Neuronal stem cell (in vitro differentiated cells): Measurements from ENCODE around the gene C6orf141.

Experiments
- DNase-seq: peaks from one replicate; pipeline ENCODE4 v3.0.0-alpha.2; 2013; ENCODE audit warnings: low spot score
- H2AFZ ChIP-seq: one replicate; pipeline ENCODE4 v1.6.1; 2013; ENCODE audit warnings: mild to moderate bottlenecking, low read length, inconsistent platforms
- H2AK5ac ChIP-seq: 2 replicates; pipeline ENCODE4 v1.6.1; 2013; ENCODE audit warnings: low read depth, mild to moderate bottlenecking, inconsistent platforms, low read length, moderate library complexity, mixed read lengths
- H2BK120ac ChIP-seq: 2 replicates; pipeline ENCODE4 v1.6.1; 2013; ENCODE audit warnings: low read depth, mild to moderate bottlenecking, inconsistent platforms, low read length, moderate library complexity, mixed read lengths
- H2BK12ac ChIP-seq: one replicate; pipeline ENCODE4 v1.6.1; 2013; ENCODE audit warnings: low read length, inconsistent platforms
- H2BK15ac ChIP-seq: 2 replicates; pipeline ENCODE4 v1.6.1; 2013; ENCODE audit warnings: mild to moderate bottlenecking, low read length, inconsistent platforms, mixed read lengths
- H2BK5ac ChIP-seq: one replicate; pipeline ENCODE4 v1.6.1; 2013; ENCODE audit warnings: inconsistent platforms, mild to moderate bottlenecking, low read length, moderate library complexity
- H3K14ac ChIP-seq: one replicate; pipeline ENCODE4 v1.6.1; 2013; ENCODE audit warnings: low read length, inconsistent platforms
- H3K18ac ChIP-seq: 2 replicates; pipeline ENCODE4 v1.6.1; 2013; ENCODE audit warnings: low read length, inconsistent platforms
- H3K23ac ChIP-seq: 2 replicates; pipeline ENCODE4 v1.6.1; 2013; ENCODE audit warnings: low read depth, mild to moderate bottlenecking, mixed read lengths, low read length, inconsistent platforms; ENCODE audit not compliant: poor library complexity
- H3K27ac ChIP-seq: replicated peaks from 3 replicates; pipeline ENCODE4 v1.5.1; 2013; ENCODE audit warnings: low read length, inconsistent platforms
- H3K27me3 ChIP-seq, 3 experiments: 2 replicates each; pipeline ENCODE4 v1.6.1; 2013; ENCODE audit warnings: low read length in 3 of 3, mild to moderate bottlenecking in 2 of 3, inconsistent platforms in 1 of 3, low read depth in 1 of 3, mixed read lengths in 1 of 3, moderate library complexity in 1 of 3; ENCODE audit not compliant: control insufficient read depth in 3 of 3, insufficient read depth in 3 of 3
- H3K36me3 ChIP-seq, 2 donors: replicated peaks in 1 of 2; 2 replicates each; pipeline ENCODE4 v1.6.1; 2013; ENCODE audit warnings: low read length in 2 of 2; ENCODE audit not compliant: control insufficient read depth in 2 of 2, insufficient read depth in 2 of 2
- H3K4ac ChIP-seq: 2 replicates; pipeline ENCODE4 v1.6.1; 2013; ENCODE audit warnings: inconsistent platforms, mild to moderate bottlenecking, low read length, moderate library complexity
- H3K4me1 ChIP-seq, 2 donors: 1 replicate in 1 of 2; 2 replicates in 1 of 2; pipeline ENCODE4 v1.6.1; 2013; ENCODE audit warnings: low read length in 2 of 2, low read depth in 1 of 2; ENCODE audit not compliant: control insufficient read depth in 2 of 2, insufficient read depth in 1 of 2
- H3K4me2 ChIP-seq: one replicate; pipeline ENCODE4 v1.6.1; 2013; ENCODE audit warnings: mild to moderate bottlenecking, low read length, inconsistent platforms; ENCODE audit not compliant: insufficient read depth, poor library complexity, severe bottlenecking
- H3K4me3 ChIP-seq, 2 donors: 2 replicates each; pipeline ENCODE4 v1.5.1; 2013; ENCODE audit warnings: low read length in 2 of 2, mild to moderate bottlenecking in 2 of 2, inconsistent platforms in 1 of 2, moderate library complexity in 1 of 2
- H3K79me1 ChIP-seq: one replicate; pipeline ENCODE4 v1.6.1; 2013; ENCODE audit warnings: low read depth, mild to moderate bottlenecking, inconsistent platforms, low read length, moderate library complexity
- H3K9ac ChIP-seq: one replicate; pipeline ENCODE4 v1.6.1; 2013; ENCODE audit warnings: mild to moderate bottlenecking, low read depth, low read length, inconsistent platforms; ENCODE audit not compliant: poor library complexity
- H3K9me3 ChIP-seq, 2 donors: replicated peaks in 1 of 2; 2 replicates each; pipeline versions ENCODE3 to v1.6.1; 2013; ENCODE audit warnings: low read length in 2 of 2, mild to moderate bottlenecking in 2 of 2, inconsistent platforms in 1 of 2, low read depth in 1 of 2, mixed read lengths in 1 of 2, moderate library complexity in 1 of 2; ENCODE audit not compliant: control insufficient read depth in 2 of 2, insufficient read depth in 1 of 2
- H4K8ac ChIP-seq: one replicate; pipeline ENCODE4 v1.6.1; 2013; ENCODE audit warnings: low read depth, mild to moderate bottlenecking, inconsistent platforms, low read length, moderate library complexity
- H4K91ac ChIP-seq: one replicate; pipeline ENCODE4 v1.6.1; 2013; ENCODE audit warnings: low read length, low read depth, mild to moderate bottlenecking, inconsistent platforms; ENCODE audit not compliant: poor library complexity
- WGBS, 2 donors: extraction: QIAGEN DNeasy Blood & Tissue Kit; methylation state at CpG; one replicate each; pipeline ENCODE4 v1.1.7; 2013; ENCODE audit warnings: missing lambda C conversion rate in 2 of 2, mixed read lengths in 1 of 2; ENCODE audit not compliant: insufficient read length in 2 of 2, insufficient replicate concordance in 1 of 2; ENCODE audit errors: extremely low coverage in 2 of 2; 5-methylcytosine and 5-hydroxymethylcytosine counted together

C6orf141 gene

GRCh38 chr6:49551078-49551865 is 804 bp downstream of the C6orf141 start:
- no CpG with 5 or more reads among the region's 38 CpGs for WGBS, 2 donors
- Histone ChIP-seq H3K36me3 (no peaks in the 10 kb centered on the region), H2BK120ac (peak overlapping the region; percentile 76), H3K27me3 (peaks cover 0 to 51% (median 0%) of the 10 kb centered on the region in 3 experiments), H3K27ac (peak overlapping the region; percentile 98), H3K23ac (peak overlapping the region; percentile 88), H2BK15ac (peak overlapping the region; percentile 86), H3K4me1 (peaks cover 2 to 4% of the 10 kb centered on the region in 2 donors), H2AFZ (peak overlapping the region; percentile 80), H3K4ac (peak overlapping the region; percentile 96), H2AK5ac (peak overlapping the region; percentile 98), H3K79me1 (no peaks in the 10 kb centered on the region), H3K9me3 (no peaks in the 10 kb centered on the region), H2BK12ac (peak overlapping the region; percentile 77), H2BK5ac (peak overlapping the region; percentile 97), H3K18ac (peak overlapping the region; percentile 99), H4K91ac (peak overlapping the region; percentile 77), H3K4me3 (peak overlapping the region in 1 of 2 donors; percentile 84), H3K4me2 (peak overlapping the region; percentile 76), H3K9ac (peak overlapping the region; percentile 97), H4K8ac (no peak overlapping the region), H3K14ac (peak overlapping the region; percentile 2)
- DNase-seq, result peak; percentile 67

GRCh38 chr6:49551866-49552129 is 1.3 kb downstream of the C6orf141 start:
- no peak overlapping the region for H2BK12ac ChIP-seq
- no peak overlapping the region for H2AK5ac ChIP-seq
- H3K4ac ChIP-seq, result no peak overlapping the region
- H4K91ac ChIP-seq, result no peak overlapping the region
- no peak overlapping the region for H2BK5ac ChIP-seq
- H3K23ac ChIP-seq, result no peak overlapping the region
- H3K9me3 ChIP-seq, result no peaks in the 10 kb centered on the region
- H3K14ac ChIP-seq, result no peak overlapping the region
- H3K27ac ChIP-seq, result peak overlapping the region; percentile 98
- no peak overlapping the region for H2BK15ac ChIP-seq
- WGBS, 2 donors, result no CpG with 5 or more reads among the region's 2 CpGs
- H3K27me3 ChIP-seq, result peaks cover 0 to 51% (median 0%) of the 10 kb centered on the region in 3 experiments
- no peak overlapping the region for H4K8ac ChIP-seq
- H3K4me2 ChIP-seq, result peak overlapping the region; percentile 22
- H2BK120ac ChIP-seq, result no peak overlapping the region
- H3K79me1 ChIP-seq, result no peaks in the 10 kb centered on the region
- H2AFZ ChIP-seq, result no peak overlapping the region
- H3K4me1 ChIP-seq, result peaks cover 2 to 4% of the 10 kb centered on the region in 2 donors
- DNase-seq, result no peak
- H3K36me3 ChIP-seq, result no peaks in the 10 kb centered on the region
- no peak overlapping the region for H3K9ac ChIP-seq
- peak overlapping the region in 1 of 2 donors; percentile 84 for H3K4me3 ChIP-seq
- no peak overlapping the region for H3K18ac ChIP-seq

GRCh38 chr6:49552596-49552995 is 2.1 kb downstream of the C6orf141 start:
- H3K27ac ChIP-seq, result peak overlapping the region; percentile 75
- no peak overlapping the region for H4K91ac ChIP-seq
- H3K4ac ChIP-seq, result no peak overlapping the region
- no peak overlapping the region for H3K18ac ChIP-seq
- no peak overlapping the region for H2AFZ ChIP-seq
- H3K23ac ChIP-seq, result no peak overlapping the region
- no peaks in the 10 kb centered on the region for H3K9me3 ChIP-seq
- peak overlapping the region; percentile 38 for H3K4me2 ChIP-seq
- peaks cover 2 to 4% of the 10 kb centered on the region in 2 donors for H3K4me1 ChIP-seq
- no peaks in the 10 kb centered on the region for H3K79me1 ChIP-seq
- peak; percentile 14 for DNase-seq
- WGBS, 2 donors, result no CpG with 5 or more reads among the region's 2 CpGs
- H3K27me3 ChIP-seq, result peaks cover 0 to 47% (median 0%) of the 10 kb centered on the region in 3 experiments
- H2BK12ac ChIP-seq, result no peak overlapping the region
- no peak overlapping the region for H2AK5ac ChIP-seq
- H3K9ac ChIP-seq, result no peak overlapping the region
- no peak overlapping the region for H2BK120ac ChIP-seq
- no peak overlapping the region for H4K8ac ChIP-seq
- no peaks in the 10 kb centered on the region for H3K36me3 ChIP-seq
- no peak overlapping the region for H2BK5ac ChIP-seq
- H3K4me3 ChIP-seq, result peak overlapping the region in 1 of 2 donors; percentile 70
- H3K14ac ChIP-seq, result no peak overlapping the region
- H2BK15ac ChIP-seq, result no peak overlapping the region

GRCh38 chr6:49553384-49553783 is 2.9 kb downstream of the C6orf141 start:
- Histone ChIP-seq H2BK120ac (no peak overlapping the region), H3K27me3 (peaks cover 0 to 45% (median 0%) of the 10 kb centered on the region in 3 experiments), H3K23ac (no peak overlapping the region), H4K91ac (no peak overlapping the region), H3K4me2 (peak overlapping the region; percentile 36), H2BK12ac (no peak overlapping the region), H4K8ac (no peak overlapping the region), H3K4me1 (peaks cover 2 to 4% of the 10 kb centered on the region in 2 donors), H3K18ac (no peak overlapping the region), H3K14ac (no peak overlapping the region), H2AK5ac (no peak overlapping the region), H2BK15ac (no peak overlapping the region), H2AFZ (no peak overlapping the region), H3K9me3 (no peaks in the 10 kb centered on the region), H3K36me3 (no peaks in the 10 kb centered on the region), H3K4ac (no peak overlapping the region), H3K9ac (no peak overlapping the region), H3K27ac (peak overlapping the region; percentile 19), H2BK5ac (no peak overlapping the region), H3K4me3 (no peak overlapping the region), H3K79me1 (no peaks in the 10 kb centered on the region)
- DNase-seq, result no peak
- WGBS, 2 donors, result no CpG with 5 or more reads among the region's 1 CpG
